ENCODE measurements around the gene ZAP70. TPM values are rescaled to one million over a fixed set of nuclear protein-coding genes. Genes with fewer than 3 reads are reported as not detected.
A peak's percentile ranks its signal among the peaks of the same experiment; 100 is the strongest.

Gene ZAP70
- total RNA-seq, 5 donors from 2014 or later (not counting 1 experiment from before 2014, with no cell fraction given), result 449 to 534 (median 468) TPM

GRCh38 chr2:97741251-97741650, 27.9 kb downstream of the ZAP70 start:
- ATAC-seq (replicated peaks in 1 of 4) (no peak), DNase-seq (no peak)
- no peak overlapping the region for H3K4me3 ChIP-seq (ENCODE audit: control insufficient read depth in 1 of 2, extremely low read depth in 1 of 2, low read length in 1 of 2)
- no peaks in the 10 kb centered on the region for H3K9me3 ChIP-seq
- CTCF ChIA-PET, result interaction anchor here (0.7 to 2.2 kb wide), 6 partner anchors 23 to 114 kb away, joined by 3 to 6 read pairs (median 5); no protein-coding TSS in a partner anchor
- H3K27ac ChIP-seq (ENCODE audit: low read length), result peak overlapping the region; percentile 69
- POLR2A ChIA-PET, result interaction anchor here in 1 of 2 donors (0.7 to 1.1 kb wide), 2 partner anchors 23 to 190 kb away, joined by 3 read pairs; no protein-coding TSS in a partner anchor
- Mint-ChIP-seq H3K27ac (peak overlapping the region in 1 of 2 donors; percentile 94), H3K36me3 (peaks cover 32% of the 10 kb centered on the region), H3K4me3 (peak overlapping the region in 1 of 3 donors; percentile 10), H3K9me3 (no peaks in the 10 kb centered on the region), H3K4me1 (peaks cover 64 to 66% (median 66%) of the 10 kb centered on the region in 3 donors), H3K27me3 (no peaks in the 10 kb centered on the region)
- H3K4me1 ChIP-seq (ENCODE audit: control insufficient read depth in 1 of 2, extremely low read depth in 1 of 2, insufficient read depth in 2 of 2, low read length in 2 of 2), result peaks cover 9 to 73% of the 10 kb centered on the region in 2 experiments
- 94% methylated on average over 14 of the region's 20 CpGs for WGBS (ENCODE audit: insufficient coverage)
- H3K36me3 ChIP-seq (ENCODE audit: control insufficient read depth in 2 of 2, extremely low read depth in 1 of 2, insufficient read depth in 1 of 2, low read length in 1 of 2), result peaks cover 20 to 54% of the 10 kb centered on the region in 2 donors
- H3K27me3 ChIP-seq (replicated peaks in 1 of 2; ENCODE audit: control insufficient read depth in 2 of 2, extremely low read depth in 1 of 2, insufficient read depth in 2 of 2, low read length in 1 of 2), result no peaks in the 10 kb centered on the region

GRCh38 chr2:97741686-97742085, 28.3 kb downstream of the ZAP70 start:
- POLR2A ChIA-PET, result interaction anchor here (0.8 to 1.1 kb wide), 2 partner anchors 21 to 24 kb away, joined by 3 to 9 read pairs; no protein-coding TSS in a partner anchor
- 71% methylated on average over 4 of the region's 4 CpGs for WGBS (ENCODE audit: insufficient coverage)
- Histone ChIP-seq H3K4me1 (ENCODE audit: control insufficient read depth in 1 of 2, extremely low read depth in 1 of 2, insufficient read depth in 2 of 2, low read length in 2 of 2) (peaks cover 9 to 76% of the 10 kb centered on the region in 2 experiments), H3K4me3 (ENCODE audit: control insufficient read depth in 1 of 2, extremely low read depth in 1 of 2, low read length in 1 of 2) (no peak overlapping the region), H3K27me3 (replicated peaks in 1 of 2; ENCODE audit: control insufficient read depth in 2 of 2, extremely low read depth in 1 of 2, insufficient read depth in 2 of 2, low read length in 1 of 2) (no peaks in the 10 kb centered on the region), H3K36me3 (ENCODE audit: control insufficient read depth in 2 of 2, extremely low read depth in 1 of 2, insufficient read depth in 1 of 2, low read length in 1 of 2) (peaks cover 17 to 50% of the 10 kb centered on the region in 2 donors), H3K9me3 (no peaks in the 10 kb centered on the region), H3K27ac (ENCODE audit: low read length) (peak overlapping the region; percentile 69)
- ATAC-seq (replicated peaks in 1 of 4) (no peak), DNase-seq (no peak)
- H3K27ac Mint-ChIP-seq, result peak overlapping the region; percentile 94
- H3K27me3 Mint-ChIP-seq, result no peaks in the 10 kb centered on the region
- H3K9me3 Mint-ChIP-seq, result no peaks in the 10 kb centered on the region
- peaks cover 30% of the 10 kb centered on the region for H3K36me3 Mint-ChIP-seq
- CTCF ChIA-PET, result interaction anchor here (0.7 to 2.2 kb wide), 5 partner anchors 23 to 114 kb away, joined by 3 to 6 read pairs (median 5); no protein-coding TSS in a partner anchor
- H3K4me3 Mint-ChIP-seq, result peak overlapping the region in 1 of 3 donors; percentile 60
- H3K4me1 Mint-ChIP-seq, result peaks cover 69 to 71% (median 70%) of the 10 kb centered on the region in 3 donors

- Histone ChIP-seq H3K9me3 (no peaks in the 10 kb centered on the region), H3K4me3 (ENCODE audit: control insufficient read depth in 1 of 2, extremely low read depth in 1 of 2, low read length in 1 of 2) (no peak overlapping the region), H3K36me3 (ENCODE audit: control insufficient read depth in 2 of 2, extremely low read depth in 1 of 2, insufficient read depth in 1 of 2, low read length in 1 of 2) (peaks cover 10 to 43% of the 10 kb centered on the region in 2 donors), H3K27ac (ENCODE audit: low read length) (peak overlapping the region; percentile 69), H3K4me1 (ENCODE audit: control insufficient read depth in 1 of 2, extremely low read depth in 1 of 2, insufficient read depth in 2 of 2, low read length in 2 of 2) (peaks cover 9 to 78% of the 10 kb centered on the region in 2 experiments), H3K27me3 (replicated peaks in 1 of 2; ENCODE audit: control insufficient read depth in 2 of 2, extremely low read depth in 1 of 2, insufficient read depth in 2 of 2, low read length in 1 of 2) (no peaks in the 10 kb centered on the region)
- Mint-ChIP-seq H3K4me1 (peaks cover 74 to 76% (median 76%) of the 10 kb centered on the region in 3 donors), H3K4me3 (peak overlapping the region in 1 of 3 donors; percentile 60), H3K27ac (peak overlapping the region; percentile 94), H3K27me3 (no peaks in the 10 kb centered on the region), H3K9me3 (no peaks in the 10 kb centered on the region), H3K36me3 (peaks cover 25% of the 10 kb centered on the region)
- 20% methylated on average over 1 of the region's 4 CpGs for WGBS (ENCODE audit: insufficient coverage)
- ChIA-PET CTCF (interaction anchor here (1.3 to 1.8 kb wide), 3 partner anchors 43 to 78 kb away, joined by 3 to 6 read pairs (median 5); partner anchors contain the start of gene ACTR1B (in 1 of the 2)), POLR2A (interaction anchor here in 1 of 2 donors (0.8 kb wide), 1 partner anchor 22 kb away, joined by 9 read pairs; no protein-coding TSS in a partner anchor)
- ATAC-seq (replicated peaks in 1 of 4), result peak in 3 of 4 experiments; percentile 31 to 63 (median 49)
- peak in 8 of 35 experiments; percentile 14 to 42 (median 24) for DNase-seq
Measured at GRCh38 chr2:97742381-97742847, 29.0 kb downstream of the ZAP70 start.

GRCh38 chr2:97743913-97744312, 30.5 kb downstream of the ZAP70 start:
- H3K9me3 ChIP-seq, result no peaks in the 10 kb centered on the region
- H3K27ac ChIP-seq (ENCODE audit: low read length), result peak overlapping the region; percentile 18
- H3K4me3 ChIP-seq (ENCODE audit: control insufficient read depth in 1 of 2, extremely low read depth in 1 of 2, low read length in 1 of 2), result no peak overlapping the region
- DNase-seq, result peak in 1 of 35 experiments; percentile 4
- Mint-ChIP-seq H3K4me3 (no peak overlapping the region), H3K27me3 (no peaks in the 10 kb centered on the region), H3K4me1 (peaks cover 78 to 80% (median 79%) of the 10 kb centered on the region in 3 donors), H3K36me3 (peaks cover 14% of the 10 kb centered on the region), H3K9me3 (no peaks in the 10 kb centered on the region), H3K27ac (peak overlapping the region; percentile 94)
- POLR2A ChIA-PET, result no interaction called here
- no peak for ATAC-seq (replicated peaks in 1 of 4)
- H3K36me3 ChIP-seq (ENCODE audit: control insufficient read depth in 2 of 2, extremely low read depth in 1 of 2, insufficient read depth in 1 of 2, low read length in 1 of 2), result peaks cover 1 to 28% of the 10 kb centered on the region in 2 donors
- H3K27me3 ChIP-seq (replicated peaks in 1 of 2; ENCODE audit: control insufficient read depth in 2 of 2, extremely low read depth in 1 of 2, insufficient read depth in 2 of 2, low read length in 1 of 2), result no peaks in the 10 kb centered on the region
- WGBS (ENCODE audit: insufficient coverage), result no CpG with 5 or more reads among the region's 6 CpGs
- CTCF ChIA-PET, result interaction anchor here in 1 of 2 donors (0.6 to 0.9 kb wide), 2 partner anchors 44 to 46 kb away, joined by 3 read pairs; no protein-coding TSS in a partner anchor
- peaks cover 11 to 84% of the 10 kb centered on the region in 2 experiments for H3K4me1 ChIP-seq (ENCODE audit: control insufficient read depth in 1 of 2, extremely low read depth in 1 of 2, insufficient read depth in 2 of 2, low read length in 2 of 2)

GRCh38 chr2:97745474-97746174, 32.2 kb downstream of the ZAP70 start:
- WGBS (ENCODE audit: insufficient coverage), result no CpG with 5 or more reads among the region's 10 CpGs
- Histone ChIP-seq H3K9me3 (no peaks in the 10 kb centered on the region), H3K36me3 (ENCODE audit: control insufficient read depth in 2 of 2, extremely low read depth in 1 of 2, insufficient read depth in 1 of 2, low read length in 1 of 2) (peaks cover 0 to 12% of the 10 kb centered on the region in 2 donors), H3K4me3 (ENCODE audit: control insufficient read depth in 1 of 2, extremely low read depth in 1 of 2, low read length in 1 of 2) (no peak overlapping the region), H3K27me3 (replicated peaks in 1 of 2; ENCODE audit: control insufficient read depth in 2 of 2, extremely low read depth in 1 of 2, insufficient read depth in 2 of 2, low read length in 1 of 2) (no peaks in the 10 kb centered on the region), H3K4me1 (ENCODE audit: control insufficient read depth in 1 of 2, extremely low read depth in 1 of 2, insufficient read depth in 2 of 2, low read length in 2 of 2) (peaks cover 11 to 69% of the 10 kb centered on the region in 2 experiments), H3K27ac (ENCODE audit: low read length) (peak overlapping the region; percentile 50)
- POLR2A ChIA-PET, result interaction anchor here in 1 of 2 donors (0.6 kb wide), 1 partner anchor 210 kb away, joined by 4 read pairs; no protein-coding TSS in a partner anchor
- Mint-ChIP-seq H3K27ac (peak overlapping the region; percentile 67 to 84), H3K9me3 (no peaks in the 10 kb centered on the region), H3K36me3 (peaks cover 12% of the 10 kb centered on the region), H3K4me3 (peak overlapping the region; percentile 7 to 44 (median 8)), H3K4me1 (peaks cover 73 to 79% (median 74%) of the 10 kb centered on the region in 3 donors), H3K27me3 (no peaks in the 10 kb centered on the region)
- CTCF ChIA-PET, result interaction anchor here (0.5 to 1.4 kb wide), 4 partner anchors 27 to 48 kb away, joined by 3 to 7 read pairs (median 4); no protein-coding TSS in a partner anchor
- DNase-seq, result peak in 31 of 35 experiments; percentile 19 to 71 (median 37)
- ATAC-seq (replicated peaks in 1 of 4), result peak; percentile 46 to 71 (median 66)

GRCh38 chr2:97747285-97747684, 33.9 kb downstream of the ZAP70 start:
- Histone ChIP-seq H3K27me3 (replicated peaks in 1 of 2; ENCODE audit: control insufficient read depth in 2 of 2, extremely low read depth in 1 of 2, insufficient read depth in 2 of 2, low read length in 1 of 2) (no peaks in the 10 kb centered on the region), H3K4me3 (ENCODE audit: control insufficient read depth in 1 of 2, extremely low read depth in 1 of 2, low read length in 1 of 2) (no peak overlapping the region), H3K27ac (ENCODE audit: low read length) (peak overlapping the region; percentile 9), H3K9me3 (no peaks in the 10 kb centered on the region), H3K36me3 (ENCODE audit: control insufficient read depth in 2 of 2, extremely low read depth in 1 of 2, insufficient read depth in 1 of 2, low read length in 1 of 2) (no peaks in the 10 kb centered on the region), H3K4me1 (ENCODE audit: control insufficient read depth in 1 of 2, extremely low read depth in 1 of 2, insufficient read depth in 2 of 2, low read length in 2 of 2) (peaks cover 9 to 53% of the 10 kb centered on the region in 2 experiments)
- no CpG with 5 or more reads among the region's 3 CpGs for WGBS (ENCODE audit: insufficient coverage)
- Mint-ChIP-seq H3K4me1 (peaks cover 58 to 65% (median 61%) of the 10 kb centered on the region in 3 donors), H3K27ac (peak overlapping the region; percentile 73 to 87), H3K36me3 (peaks cover 7% of the 10 kb centered on the region), H3K27me3 (no peaks in the 10 kb centered on the region), H3K9me3 (no peaks in the 10 kb centered on the region), H3K4me3 (no peak overlapping the region)
- ChIA-PET POLR2A (no interaction called here), CTCF (interaction anchor here (0.7 to 2.0 kb wide), 4 partner anchors 47 to 1844 kb away, joined by 4 to 12 read pairs (median 6); no protein-coding TSS in a partner anchor)
- DNase-seq (peak in 3 of 35 experiments; percentile 19 to 46 (median 20)), ATAC-seq (replicated peaks in 1 of 4) (no peak)

All from T-cell (primary cell).